Nephron progenitor cell (in vitro differentiated cells): Measurements from ENCODE around the gene C11orf68.

ENCODE experiments used
- DNase-seq: peaks from one replicate; pipeline ENCODE4 v3.0.0; 2021
- H3K27ac Mint-ChIP-seq: 2 replicates; pipeline ENCODE4 v1.8.0; 2021; ENCODE audit warnings: mild to moderate bottlenecking, moderate library complexity, mixed read lengths
- H3K27me3 Mint-ChIP-seq: 2 replicates; pipeline ENCODE4 v1.8.0; 2021; ENCODE audit warnings: mild to moderate bottlenecking, low read depth, mixed read lengths; ENCODE audit not compliant: poor library complexity
- H3K36me3 Mint-ChIP-seq: 2 replicates; pipeline ENCODE4 v1.8.0; 2021; ENCODE audit warnings: low read depth, mixed read lengths
- H3K4me1 Mint-ChIP-seq: 2 replicates; pipeline ENCODE4 v1.8.0; 2021; ENCODE audit warnings: mixed read lengths
- H3K4me3 Mint-ChIP-seq: 2 replicates; pipeline ENCODE4 v1.8.0; 2021; ENCODE audit warnings: mild to moderate bottlenecking, moderate library complexity, mixed read lengths
- H3K9me3 Mint-ChIP-seq: 2 replicates; pipeline ENCODE4 v1.8.0; 2021; ENCODE audit warnings: mild to moderate bottlenecking, moderate library complexity, mixed read lengths
- CTCF ChIP-seq: fragments of 200-600 bp; sonication (generic); IDR thresholded peaks from 2 replicates; pipeline ENCODE4 v1.5.0; 2021; ENCODE audit warnings: antibody characterized with exemption

C11orf68 gene

GRCh38 chr11:65884716-65885092, 34.2 kb downstream of the C11orf68 start:
- peak; percentile 85 for DNase-seq
- no peak overlapping the region for H3K27ac Mint-ChIP-seq
- TF ChIP-seq CTCF: peak; percentile 96
- peaks cover 44% of the 10 kb centered on the region for H3K4me1 Mint-ChIP-seq
- no peak overlapping the region for H3K4me3 Mint-ChIP-seq
- H3K27me3 Mint-ChIP-seq: peaks cover 10% of the 10 kb centered on the region
- H3K9me3 Mint-ChIP-seq: no peaks in the 10 kb centered on the region
- H3K36me3 Mint-ChIP-seq: peaks cover 33% of the 10 kb centered on the region

- Mint-ChIP-seq H3K27ac (no peak overlapping the region), H3K27me3 (peaks cover 4% of the 10 kb centered on the region), H3K36me3 (peaks cover 33% of the 10 kb centered on the region), H3K4me3 (no peak overlapping the region), H3K9me3 (no peaks in the 10 kb centered on the region), H3K4me1 (peaks cover 37% of the 10 kb centered on the region)
- TF ChIP-seq CTCF: no peak
- no peak for DNase-seq
Observed at GRCh38 chr11:65883786-65884715, 34.8 kb downstream of the C11orf68 start.

GRCh38 chr11:65883058-65883761, 35.7 kb downstream of the C11orf68 start:
- Mint-ChIP-seq H3K27ac (no peak overlapping the region), H3K4me3 (no peak overlapping the region), H3K9me3 (no peaks in the 10 kb centered on the region), H3K36me3 (peaks cover 33% of the 10 kb centered on the region), H3K27me3 (no peaks in the 10 kb centered on the region), H3K4me1 (peaks cover 35% of the 10 kb centered on the region)
- DNase-seq: no peak
- no peak for TF ChIP-seq CTCF

- Mint-ChIP-seq H3K9me3 (no peaks in the 10 kb centered on the region), H3K27ac (no peak overlapping the region), H3K4me1 (peaks cover 30% of the 10 kb centered on the region), H3K36me3 (peaks cover 33% of the 10 kb centered on the region), H3K27me3 (no peaks in the 10 kb centered on the region), H3K4me3 (no peak overlapping the region)
- no peak for DNase-seq
- TF ChIP-seq CTCF: no peak
Observed at GRCh38 chr11:65882120-65883057, 36.5 kb downstream of the C11orf68 start.

- no peak for TF ChIP-seq CTCF
- Mint-ChIP-seq H3K27ac (no peak overlapping the region), H3K4me1 (peaks cover 15% of the 10 kb centered on the region), H3K27me3 (no peaks in the 10 kb centered on the region), H3K9me3 (no peaks in the 10 kb centered on the region), H3K36me3 (peaks cover 23% of the 10 kb centered on the region), H3K4me3 (no peak overlapping the region)
- DNase-seq: no peak
Observed at GRCh38 chr11:65880844-65881421, 37.9 kb downstream of the C11orf68 start.
